ENCODE results near the gene PDE4A. TPM values are rescaled to one million over a fixed set of nuclear protein-coding genes. Genes with fewer than 3 reads are reported as not detected.

PDE4A gene
- total and polyA plus RNA-seq, 2 of the 8 experiments (the other 6 are each of a cell fraction or from before 2014, with no cell fraction given) = 2.0 to 4.4 TPM

DNA sequence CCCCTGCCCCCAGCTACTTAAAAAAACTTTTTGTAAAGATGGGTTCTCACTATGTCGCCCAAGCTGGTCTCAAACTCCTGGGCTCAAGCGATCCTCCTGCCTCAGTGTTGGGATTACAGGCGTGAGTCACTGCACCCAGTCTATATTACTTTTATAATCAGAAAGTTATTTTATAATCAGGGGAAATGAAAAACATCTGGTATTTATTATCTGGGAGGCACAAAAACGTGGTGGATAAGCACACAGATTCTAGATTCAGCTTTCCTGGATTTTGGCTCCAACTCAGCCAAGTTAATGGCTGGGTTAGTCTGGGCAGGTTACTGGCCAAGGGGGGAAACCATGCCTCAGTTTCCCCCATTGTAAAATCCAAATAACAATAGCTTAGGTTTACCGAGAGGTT is 58.1 kb downstream of the PDE4A start:
- H2BK12ac ChIP-seq (ENCODE audit: low read depth, low read length) = no peak overlapping the region
- ChIA-PET CTCF (ENCODE audit: partially characterized antibody) (interaction anchor here (0.6 to 5.1 kb wide), 15 partner anchors 12 to 377 kb away, joined by 3 to 29 read pairs (median 4); no protein-coding TSS in a partner anchor), POLR2A (ENCODE audit: partially characterized antibody) (interaction anchor here (1.0 to 1.1 kb wide), 3 partner anchors 11 to 21 kb away, joined by 3 read pairs; no protein-coding TSS in a partner anchor)
- no peak overlapping the region for H3K56ac ChIP-seq (replicated peaks; ENCODE audit: insufficient read length, low read depth, low read length)
- H2BK120ac ChIP-seq (replicated peaks; ENCODE audit: low read depth, low read length) = no peak overlapping the region
- no peaks in the 10 kb centered on the region; a peak in 1 of 4 replicates for H3K9me3 ChIP-seq (ENCODE audit: insufficient read depth in 2 of 2, low read depth in 1 of 2, low read length in 1 of 2)
- H4K20me1 ChIP-seq (replicated peaks in 1 of 2; ENCODE audit: control insufficient read depth in 1 of 2, insufficient read depth in 2 of 2, low read length in 2 of 2) = no peaks in the 10 kb centered on the region
- H4K5ac ChIP-seq (ENCODE audit: insufficient read length, low read depth, low read length) = no peak overlapping the region
- H2BK5ac ChIP-seq (ENCODE audit: low read depth, low read length) = no peak overlapping the region
- H3K4ac ChIP-seq (replicated peaks; ENCODE audit: insufficient read length, low read depth, low read length) = no peak overlapping the region
- H3K27ac ChIP-seq (ENCODE audit: low read depth, low read length) = no peak overlapping the region
- H3K18ac ChIP-seq (ENCODE audit: extremely low read depth, low read length) = no peak overlapping the region
- H3K27me3 ChIP-seq (replicated peaks in 1 of 4; ENCODE audit: control insufficient read depth in 3 of 4, extremely low read depth in 1 of 4, insufficient read depth in 3 of 4, low read length in 3 of 4) = peaks cover 6 to 11% (median 9%) of the 10 kb centered on the region in 4 experiments
- no peak overlapping the region for H3K14ac ChIP-seq (ENCODE audit: insufficient read length)
- no peak overlapping the region for H3K4me3 ChIP-seq (ENCODE audit: extremely low read depth in 1 of 4, insufficient read depth in 2 of 4, low read depth in 3 of 4, low read length in 4 of 4)
- no peaks in the 10 kb centered on the region; the same call in 1 of the 2 replicates for H3K23me2 ChIP-seq (ENCODE audit: low read depth, low read length)
- H3K4me1 ChIP-seq (replicated peaks in 1 of 4; ENCODE audit: control insufficient read depth in 3 of 4, insufficient read depth in 4 of 4, low read length in 3 of 4) = peaks cover 0 to 4% (median 0%) of the 10 kb centered on the region in 4 experiments; a peak in 2 of 7 replicates
- peak overlapping the region in 1 of 2 experiments; percentile 56; a peak in 1 of 4 replicates for H3K4me2 ChIP-seq (ENCODE audit: insufficient read depth in 1 of 2, low read depth in 2 of 2, low read length in 2 of 2)
- no peak overlapping the region for H2BK15ac ChIP-seq (ENCODE audit: low read length)
- H3K79me2 ChIP-seq (ENCODE audit: control insufficient read depth in 1 of 2, insufficient read depth in 2 of 2, low read length in 2 of 2) = no peaks in the 10 kb centered on the region
- no peak for DNase-seq (ENCODE audit: low read depth in 1 of 2, low spot score in 2 of 2)
- H2AFZ ChIP-seq (ENCODE audit: low read length) = no peak overlapping the region
- no peak overlapping the region for H4K91ac ChIP-seq (replicated peaks; ENCODE audit: insufficient read length, low read length)
- H3K36me3 ChIP-seq (ENCODE audit: control insufficient read depth in 2 of 4, insufficient read depth in 4 of 4, low read length in 3 of 4) = no peaks in the 10 kb centered on the region
- no peak overlapping the region for H3K23ac ChIP-seq (ENCODE audit: insufficient read length)
- no peaks in the 10 kb centered on the region for H3K79me1 ChIP-seq (ENCODE audit: low read depth, low read length)
- WGBS, 2 experiments (ENCODE audit: extremely low coverage in 1 of 2, insufficient coverage in 1 of 2, insufficient read length in 1 of 2, insufficient replicate concordance in 2 of 2, low coverage in 1 of 2, low lambda C conversion rate in 2 of 2, missing lambda C conversion rate in 1 of 2) = 53% methylated on average over 5 of the region's 5 CpGs; no CpG with 5 or more reads in 1 of the 2 experiments
- no peak overlapping the region for H2AK5ac ChIP-seq (ENCODE audit: low read depth, low read length)
- H2BK20ac ChIP-seq (ENCODE audit: low read length) = no peak overlapping the region
- no peak for FAIRE-seq
- H3K9ac ChIP-seq (replicated peaks in 1 of 4; ENCODE audit: extremely low read depth in 1 of 4, low read depth in 3 of 4, low read length in 3 of 4) = no peak overlapping the region
- H4K8ac ChIP-seq (ENCODE audit: extremely low read depth, insufficient read depth, low read length) = no peak overlapping the region
- TF ChIP-seq YY1 (IDR thresholded peaks at IDR 0.05; ENCODE audit: low read depth, low read length) (no peak), TEAD4 (IDR thresholded peaks at IDR 0.05; ENCODE audit: low read depth, low read length) (no peak)

Measured in H1 (cell line).